Common myeloid progenitor, CD34-positive (primary cell): ENCODE measurements around the gene NCBP1.

Experiments used
- CTCF ChIA-PET: fragments of 350-600 bp; sonication (Branson Sonifier 250); formaldehyde crosslinking; loops from one replicate; lab custom pipeline; 2021; ENCODE audit warnings: antibody characterized with exemption; lab: Charles Lee
- POLR2A ChIA-PET: fragments of 350-600 bp; sonication (Branson Sonifier 250); formaldehyde crosslinking; loops from one replicate; lab custom pipeline; 2021; ENCODE audit warnings: antibody characterized with exemption; lab: Charles Lee
- DNase-seq, 3 donors: peaks; one replicate each; pipeline versions ENCODE4 v3.0.0 to v3.0.0-alpha.2; 2013
- H3K27ac ChIP-seq, 2 experiments: 1 replicate in 1 of 2; 2 replicates in 1 of 2; pipeline ENCODE4 v1.7.0; 2013; ENCODE audit warnings: inconsistent platforms in 2 of 2, low read length in 2 of 2, mild to moderate bottlenecking in 2 of 2, low read depth in 1 of 2, moderate library complexity in 1 of 2; ENCODE audit not compliant: severe bottlenecking in 2 of 2, insufficient read depth in 1 of 2, poor library complexity in 1 of 2
- H3K27me3 ChIP-seq, 5 experiments: replicated peaks in 2 of 5; 1 replicate in 3 of 5; 2 replicates in 2 of 5; pipeline versions ENCODE4 v1.6.1 to v1.7.0; 2013; ENCODE audit warnings: low read length in 4 of 5, mild to moderate bottlenecking in 2 of 5, moderate library complexity in 2 of 5, inconsistent platforms in 1 of 5; ENCODE audit not compliant: insufficient read depth in 5 of 5, control insufficient read depth in 4 of 5
- H3K36me3 ChIP-seq, 4 experiments: 1 replicate in 2 of 4; 2 replicates in 2 of 4; pipeline versions ENCODE4 v1.6.1 to v1.7.0; 2013; ENCODE audit warnings: low read length in 3 of 4, control low read depth in 1 of 4, mild to moderate bottlenecking in 1 of 4; ENCODE audit not compliant: control insufficient read depth in 4 of 4, insufficient read depth in 4 of 4
- H3K4me1 ChIP-seq, 4 experiments: 1 replicate in 3 of 4; 2 replicates in 1 of 4; pipeline versions ENCODE4 v1.6.1 to v1.7.1; 2013; ENCODE audit warnings: low read length in 3 of 4, mild to moderate bottlenecking in 3 of 4, control low read depth in 1 of 4, inconsistent platforms in 1 of 4, moderate library complexity in 1 of 4; ENCODE audit not compliant: control insufficient read depth in 4 of 4, insufficient read depth in 4 of 4; ENCODE audit errors: control extremely low read depth in 1 of 4
- H3K4me3 ChIP-seq, 7 experiments: 1 replicate in 4 of 7; 2 replicates in 3 of 7; pipeline versions ENCODE4 v1.5.1 to v1.7.0; 2013; ENCODE audit warnings: mild to moderate bottlenecking in 7 of 7, low read length in 6 of 7, moderate library complexity in 6 of 7, inconsistent platforms in 2 of 7, low read depth in 2 of 7, control low read depth in 1 of 7; ENCODE audit not compliant: insufficient read depth in 4 of 7, control insufficient read depth in 1 of 7; ENCODE audit errors: extremely low read depth in 1 of 7
- H3K9me3 ChIP-seq, 5 experiments: 1 replicate in 4 of 5; 2 replicates in 1 of 5; pipeline versions ENCODE4 v1.6.1 to v1.7.1; 2013; ENCODE audit warnings: low read length in 4 of 5, mild to moderate bottlenecking in 2 of 5, inconsistent platforms in 1 of 5, low read depth in 1 of 5, moderate library complexity in 1 of 5; ENCODE audit not compliant: control insufficient read depth in 4 of 5, insufficient read depth in 2 of 5; ENCODE audit errors: control extremely low read depth in 1 of 5
- WGBS: methylation state at CpG from one replicate; pipeline ENCODE4 v1.1.5; 2013; ENCODE audit not compliant: insufficient coverage; 5-methylcytosine and 5-hydroxymethylcytosine counted together

The NCBP1 gene

GRCh38 chr9:97632248-97632984 is 1.2 kb upstream of the NCBP1 start:
- POLR2A ChIA-PET = interaction anchor here (0.6 to 0.9 kb wide), 2 partner anchors 14 to 218 kb away, joined by 3 read pairs; no protein-coding TSS in a partner anchor
- CTCF ChIA-PET = interaction anchor here (0.7 to 1.6 kb wide), 7 partner anchors 11 to 188 kb away, joined by 3 to 6 read pairs (median 3); no protein-coding TSS in a partner anchor
- 3% methylated on average over 27 of the region's 27 CpGs for WGBS
- Histone ChIP-seq H3K9me3 (no peaks in the 10 kb centered on the region), H3K36me3 (peaks cover 0 to 4% (median 1%) of the 10 kb centered on the region in 4 experiments), H3K4me3 (peak overlapping the region; percentile 57 to 96 (median 95)), H3K4me1 (peaks cover 19 to 42% (median 36%) of the 10 kb centered on the region in 4 experiments), H3K27me3 (no peaks in the 10 kb centered on the region), H3K27ac (peak overlapping the region; percentile 99)
- DNase-seq = peak in 1 of 3 donors; percentile 82

GRCh38 chr9:97633859-97634490 is 354 bp downstream of the NCBP1 start:
- Histone ChIP-seq H3K4me1 (peaks cover 19 to 42% (median 36%) of the 10 kb centered on the region in 4 experiments), H3K4me3 (peak overlapping the region; percentile 90 to 98 (median 95)), H3K36me3 (peaks cover 0 to 6% (median 1%) of the 10 kb centered on the region in 4 experiments), H3K9me3 (no peaks in the 10 kb centered on the region), H3K27ac (peak overlapping the region; percentile 99), H3K27me3 (no peaks in the 10 kb centered on the region)
- CTCF ChIA-PET = interaction anchor here (0.8 to 1.3 kb wide), 2 partner anchors 65 to 70 kb away, joined by 3 read pairs; no protein-coding TSS in a partner anchor
- DNase-seq = peak in 2 of 3 donors; percentile 11 to 31
- WGBS = 0% methylated on average over 33 of the region's 43 CpGs
- POLR2A ChIA-PET = interaction anchor here (0.9 to 1.0 kb wide), 2 partner anchors 18 to 304 kb away, joined by 3 to 4 read pairs; partner anchors contain the start of gene HEMGN

DNA sequence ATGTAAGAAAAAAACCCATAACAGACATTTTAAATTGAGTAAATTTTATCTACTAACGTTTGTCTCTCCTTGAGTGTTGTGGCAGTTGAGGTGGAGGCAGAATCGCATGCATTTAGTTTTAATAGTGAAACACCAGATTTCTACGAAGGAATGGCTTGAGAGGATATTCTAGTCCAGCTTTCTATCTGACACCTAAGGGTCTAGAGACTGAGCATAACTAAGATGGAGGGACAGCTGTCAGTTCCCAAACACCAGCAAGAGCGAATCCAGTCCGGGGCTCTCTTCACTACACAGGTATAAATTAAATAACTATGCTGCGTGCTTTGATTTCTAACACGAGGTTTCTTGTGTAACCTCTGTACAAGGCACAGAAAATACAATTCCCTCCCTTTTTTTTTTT is 1.4 kb downstream of the NCBP1 start:
- 97% methylated on average over 6 of the region's 7 CpGs for WGBS
- CTCF ChIA-PET = no interaction called here
- peak overlapping the region in 4 of 7 experiments; percentile 34 to 96 (median 92) for H3K4me3 ChIP-seq
- H3K36me3 ChIP-seq = peaks cover 0 to 5% (median 1%) of the 10 kb centered on the region in 4 experiments
- POLR2A ChIA-PET = no interaction called here
- DNase-seq = no peak
- H3K27ac ChIP-seq = peak overlapping the region in 1 of 2 experiments; percentile 99
- no peaks in the 10 kb centered on the region for H3K9me3 ChIP-seq
- H3K4me1 ChIP-seq = peaks cover 19 to 41% (median 36%) of the 10 kb centered on the region in 4 experiments
- H3K27me3 ChIP-seq = no peaks in the 10 kb centered on the region

GRCh38 chr9:97636903-97637302 is 3.3 kb downstream of the NCBP1 start:
- 89% methylated on average over 3 of the region's 3 CpGs for WGBS
- no peak overlapping the region for H3K4me3 ChIP-seq
- H3K4me1 ChIP-seq = peaks cover 19 to 35% (median 31%) of the 10 kb centered on the region in 4 experiments
- no peak for DNase-seq
- H3K27ac ChIP-seq = no peak overlapping the region
- H3K36me3 ChIP-seq = peaks cover 0 to 14% (median 8%) of the 10 kb centered on the region in 4 experiments
- no peaks in the 10 kb centered on the region for H3K9me3 ChIP-seq
- H3K27me3 ChIP-seq = no peaks in the 10 kb centered on the region
- ChIA-PET POLR2A (no interaction called here), CTCF (interaction anchor here (1.6 kb wide), 1 partner anchor 8 kb away, joined by 4 read pairs; no protein-coding TSS in a partner anchor)

GRCh38 chr9:97638666-97639065 is 5.0 kb downstream of the NCBP1 start:
- DNase-seq = peak in 2 of 3 donors; percentile 33 to 35
- CTCF ChIA-PET = interaction anchor here (0.8 to 2.4 kb wide), 8 partner anchors 10 to 171 kb away, joined by 3 to 14 read pairs (median 4); no protein-coding TSS in a partner anchor
- Histone ChIP-seq H3K4me1 (peaks cover 11 to 28% (median 25%) of the 10 kb centered on the region in 4 experiments), H3K9me3 (no peaks in the 10 kb centered on the region), H3K36me3 (peaks cover 6 to 31% (median 16%) of the 10 kb centered on the region in 4 experiments), H3K4me3 (no peak overlapping the region), H3K27me3 (no peaks in the 10 kb centered on the region), H3K27ac (no peak overlapping the region)
- WGBS = 93% methylated on average over 2 of the region's 3 CpGs
- POLR2A ChIA-PET = no interaction called here

DNA sequence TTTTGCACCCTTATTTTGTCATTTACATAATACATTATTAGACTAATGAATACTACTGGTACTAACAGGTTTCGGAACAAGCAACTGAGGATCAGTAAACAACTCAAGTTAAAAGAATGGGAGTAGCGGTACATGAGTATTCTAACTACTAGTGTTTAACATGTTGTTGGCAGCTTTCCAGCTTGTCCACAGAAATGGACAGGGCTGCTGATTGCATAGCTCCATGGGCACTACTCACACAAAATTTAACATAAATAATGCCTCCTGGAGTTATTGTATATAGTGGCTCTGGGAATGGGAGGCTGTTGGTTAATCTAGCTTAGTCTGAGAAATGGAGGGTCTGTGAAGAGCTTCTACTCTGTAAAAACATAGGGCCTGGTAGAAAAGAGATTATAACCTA is 6.7 kb downstream of the NCBP1 start:
- no peaks in the 10 kb centered on the region for H3K27me3 ChIP-seq
- ChIA-PET CTCF (interaction anchor here (0.8 to 2.3 kb wide), 6 partner anchors 8 to 173 kb away, joined by 3 to 14 read pairs (median 4); no protein-coding TSS in a partner anchor), POLR2A (no interaction called here)
- H3K9me3 ChIP-seq = no peaks in the 10 kb centered on the region
- H3K27ac ChIP-seq = no peak overlapping the region
- peaks cover 12 to 44% (median 25%) of the 10 kb centered on the region in 4 experiments for H3K36me3 ChIP-seq
- no peak for DNase-seq
- WGBS = 100% methylated on average over 1 of the region's 2 CpGs
- peaks cover 0 to 18% (median 12%) of the 10 kb centered on the region in 4 experiments for H3K4me1 ChIP-seq
- H3K4me3 ChIP-seq = no peak overlapping the region
